HT-29 (cell line): ENCODE measurements around the gene TPRKB. TPM values are rescaled to one million over a fixed set of nuclear protein-coding genes. Genes with fewer than 3 reads are reported as not detected.
"Not testable (repeated sequence)": the region's sequence is repeated elsewhere in the genome, so short reads cannot be mapped to it uniquely, and the experiment has no call there.

Source experiments
- DNase-seq: peaks from one replicate; pipeline ENCODE4 v3.0.0-alpha.2; 2015; ENCODE audit warnings: low spot score
- total RNA-seq: library from RNA; depleted of rRNA; stranded (reverse); fragments of >200 nt; shearing (Covaris generic); gene quantifications from 2 replicates; pipeline ENCODE4 v1.2.3, GENCODE V29; 2014; rRNA removed

Gene TPRKB
- total RNA-seq, 1 experiment from 2014 or later, result 16.6 TPM

DNA sequence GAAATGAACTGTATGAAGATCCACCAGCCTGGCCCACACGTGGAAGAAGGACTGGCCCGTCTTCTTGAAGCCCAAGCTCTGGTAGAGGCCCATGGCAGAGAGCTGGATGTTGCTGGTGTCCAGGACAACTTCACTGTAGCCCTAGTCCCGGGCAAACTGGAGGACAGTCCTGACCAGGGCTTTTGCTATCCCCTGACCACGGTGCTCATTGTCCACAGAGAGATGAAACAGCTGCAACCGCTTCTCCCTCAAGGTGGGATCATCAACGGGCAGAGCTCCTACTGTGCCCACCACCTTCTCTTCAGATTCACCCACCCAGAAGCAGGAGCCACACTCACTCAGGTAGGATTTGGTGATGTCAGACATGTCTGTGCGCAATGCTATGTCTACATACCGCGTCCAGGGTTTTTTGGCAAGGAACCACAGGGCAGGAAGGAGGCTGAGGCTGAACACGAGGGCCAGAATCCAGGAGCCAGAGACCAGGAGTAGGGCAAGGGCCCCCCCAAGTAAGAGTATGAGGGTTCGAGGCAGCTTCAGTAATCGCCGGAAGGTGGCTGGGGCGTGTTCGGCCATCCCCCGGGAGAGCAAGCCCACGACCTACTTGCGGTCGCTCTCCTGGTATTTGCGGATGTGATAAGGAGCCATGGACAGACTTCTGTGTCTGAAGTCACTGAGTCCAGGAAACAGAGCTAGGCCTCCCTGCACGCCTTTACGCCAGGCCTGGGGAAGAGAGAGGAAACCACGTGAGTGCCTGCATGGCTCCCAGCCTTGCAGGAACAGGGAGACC lies 36.3 kb downstream of the TPRKB start:
- no peak for DNase-seq

DNA sequence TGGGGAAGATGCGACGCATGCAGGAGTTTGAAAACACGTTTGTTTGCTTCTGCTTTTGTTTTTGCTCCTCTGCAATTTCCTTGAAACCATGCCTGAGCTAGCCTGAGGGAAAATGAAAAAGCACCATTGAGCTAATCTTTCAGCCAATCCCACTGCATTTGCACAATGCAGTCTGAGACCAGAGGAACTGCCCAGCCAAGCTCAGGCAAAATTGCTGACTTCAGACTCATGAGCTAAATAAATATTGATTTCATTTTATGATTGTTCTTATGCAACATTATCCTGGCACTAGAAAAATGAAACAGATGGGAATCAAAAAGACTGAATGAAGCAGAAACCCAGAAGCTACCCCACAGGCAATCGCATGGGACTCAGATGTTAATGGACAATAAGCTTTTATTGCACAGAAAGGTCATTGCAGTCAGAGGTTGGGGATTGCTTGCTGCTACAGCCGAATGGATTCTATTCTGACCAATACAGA lies 37.0 kb downstream of the TPRKB start:
- no peak for DNase-seq

DNA sequence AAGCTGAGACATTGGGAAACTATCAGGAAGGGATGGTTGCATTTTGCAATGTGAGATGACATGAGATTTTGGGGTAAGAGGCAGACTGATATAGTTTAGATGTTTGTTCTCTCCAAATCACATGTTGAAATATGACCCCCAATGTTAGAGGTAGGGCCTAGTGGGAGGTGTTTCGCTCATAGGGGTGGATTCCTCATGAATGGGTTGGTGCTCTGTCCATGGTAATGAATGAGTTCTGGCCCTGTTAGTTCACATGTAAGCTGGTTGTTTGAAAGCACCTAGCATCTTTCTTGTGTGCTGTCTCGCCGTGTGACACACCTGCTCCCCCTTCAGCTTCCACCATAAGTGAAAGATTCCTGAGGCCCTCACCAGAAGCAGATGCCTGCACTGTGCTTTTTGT lies 37.7 kb downstream of the TPRKB start:
- no peak for DNase-seq

DNA sequence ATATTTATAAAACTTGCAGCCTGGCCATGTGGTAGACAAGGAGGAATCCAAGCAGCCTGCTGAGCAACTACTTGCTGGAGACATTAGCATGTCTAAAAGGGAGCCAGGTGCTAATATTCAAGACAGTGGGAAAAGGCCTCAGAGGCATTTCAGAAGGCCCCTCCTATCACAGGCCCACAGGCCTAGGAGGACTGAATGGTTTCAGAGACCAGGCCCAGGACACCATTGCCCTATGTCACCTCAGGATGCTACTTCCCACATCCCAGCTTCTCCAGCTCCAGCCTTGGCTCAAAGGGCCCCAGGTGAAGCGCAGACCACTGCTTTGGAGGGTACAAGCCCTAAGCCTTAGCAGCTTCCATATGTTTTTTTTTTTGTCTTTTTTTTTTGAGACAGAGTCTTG lies 39.0 kb downstream of the TPRKB start:
- no peak for DNase-seq

DNA sequence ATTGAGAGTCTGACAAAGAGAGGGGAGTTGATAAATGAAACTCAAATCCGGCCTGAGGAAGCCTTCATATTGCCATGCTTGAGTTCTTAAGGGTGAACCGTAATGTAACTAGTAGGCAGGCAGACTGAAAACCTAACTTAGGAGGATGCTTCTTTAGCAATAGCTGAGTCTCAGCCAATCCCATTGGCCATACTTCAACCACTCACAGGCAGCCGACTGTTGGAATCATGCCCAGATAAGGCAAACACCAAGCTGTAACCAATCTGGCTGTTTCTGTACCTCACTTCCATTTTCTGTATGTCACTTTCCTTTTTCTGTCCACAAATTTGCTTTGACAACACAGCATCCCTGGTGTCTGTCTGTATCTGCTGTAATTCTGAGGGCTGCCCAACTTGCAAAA lies 39.5 kb downstream of the TPRKB start:
- no peak for DNase-seq

DNA sequence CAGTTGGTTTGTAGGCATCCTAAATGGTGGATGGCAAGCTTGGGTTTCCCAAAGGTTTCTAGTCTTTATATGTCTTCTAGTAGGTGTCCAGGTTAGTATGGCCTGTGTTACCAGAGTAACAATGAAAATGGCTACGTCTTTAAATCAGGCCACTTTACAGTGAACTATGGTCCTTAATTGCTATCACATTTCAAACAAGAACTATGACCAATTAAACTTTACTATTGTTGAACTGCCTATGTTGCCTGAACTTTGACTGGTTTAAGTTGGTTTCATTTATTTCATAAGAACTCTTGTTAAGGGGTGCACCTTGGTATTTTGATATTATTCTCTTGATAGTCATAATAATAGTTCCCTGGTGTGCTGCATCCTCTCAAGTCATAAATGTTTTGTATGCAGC lies 40.2 kb downstream of the TPRKB start:
- not testable (repeated sequence) for DNase-seq

DNA sequence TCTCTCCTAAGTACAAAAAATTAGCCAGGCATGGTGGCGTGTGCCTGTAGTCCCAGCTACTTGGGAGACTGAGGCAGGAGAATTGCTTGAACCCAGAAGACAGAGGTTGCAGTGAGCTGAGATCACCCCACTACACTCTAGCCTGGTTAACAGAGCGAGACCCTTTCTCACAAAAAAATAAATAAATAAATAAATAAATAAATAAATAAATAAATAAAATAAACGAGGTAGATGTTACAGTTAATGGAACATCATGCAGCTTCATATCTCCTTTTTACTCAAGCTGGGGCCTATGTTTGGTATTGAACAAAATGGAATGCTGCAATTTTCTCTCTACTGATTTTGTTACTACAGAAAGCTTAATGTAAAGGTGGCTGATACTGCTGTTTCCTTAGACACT lies 40.6 kb downstream of the TPRKB start:
- DNase-seq, result not testable (repeated sequence)

DNA sequence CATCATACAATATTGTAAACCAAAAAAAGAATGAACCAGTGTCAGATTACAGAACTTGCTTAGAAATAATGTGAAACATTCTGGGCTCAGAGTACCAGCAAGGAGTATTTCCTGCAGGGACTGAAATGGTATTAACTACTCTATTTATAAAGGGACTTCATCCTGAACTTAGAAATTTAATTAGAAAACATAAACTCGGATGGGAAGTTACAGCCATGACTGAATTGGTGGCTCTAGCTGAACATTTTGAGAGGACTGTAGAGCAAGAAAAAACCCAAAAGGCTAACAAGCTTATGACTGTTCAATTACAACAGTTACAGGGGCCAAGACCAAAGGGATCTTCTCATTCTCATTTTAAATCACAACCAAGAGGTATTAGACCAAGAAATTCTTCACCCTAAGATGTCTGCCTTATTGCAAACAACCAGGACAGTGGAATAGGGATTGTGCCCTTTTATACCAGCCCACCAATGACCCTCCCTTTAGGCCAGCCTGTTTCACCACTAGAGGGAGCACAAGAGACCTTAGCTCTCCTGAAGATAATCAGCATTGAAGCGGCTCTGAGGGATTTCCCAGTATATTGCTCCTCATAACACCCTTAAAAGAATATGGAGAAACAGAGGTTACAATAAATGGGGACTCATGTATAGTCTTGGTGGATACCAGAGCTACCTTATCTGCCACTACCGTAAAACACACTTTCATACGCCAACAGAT lies 46.6 kb downstream of the TPRKB start:
- DNase-seq, result peak; percentile 40

DNA sequence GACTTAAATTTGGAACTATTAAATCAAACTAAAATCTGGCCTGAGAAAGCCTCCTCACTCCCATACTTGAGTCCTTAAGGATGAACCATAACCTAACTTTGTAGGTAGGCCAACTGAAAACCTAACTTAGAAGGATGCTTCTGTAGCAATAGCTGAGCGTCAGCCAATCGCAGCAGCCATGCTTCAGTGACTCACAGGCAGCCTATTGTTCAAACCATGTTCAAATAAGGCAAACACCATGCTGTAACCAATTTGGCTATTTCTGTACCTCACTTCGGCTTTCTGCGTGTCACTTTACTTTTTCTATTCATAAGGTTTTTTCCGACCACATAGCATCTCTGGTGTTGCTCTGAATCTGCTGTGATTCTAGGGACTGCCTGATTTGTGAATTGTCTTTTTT lies 48.7 kb downstream of the TPRKB start:
- DNase-seq, result not testable (repeated sequence)

DNA sequence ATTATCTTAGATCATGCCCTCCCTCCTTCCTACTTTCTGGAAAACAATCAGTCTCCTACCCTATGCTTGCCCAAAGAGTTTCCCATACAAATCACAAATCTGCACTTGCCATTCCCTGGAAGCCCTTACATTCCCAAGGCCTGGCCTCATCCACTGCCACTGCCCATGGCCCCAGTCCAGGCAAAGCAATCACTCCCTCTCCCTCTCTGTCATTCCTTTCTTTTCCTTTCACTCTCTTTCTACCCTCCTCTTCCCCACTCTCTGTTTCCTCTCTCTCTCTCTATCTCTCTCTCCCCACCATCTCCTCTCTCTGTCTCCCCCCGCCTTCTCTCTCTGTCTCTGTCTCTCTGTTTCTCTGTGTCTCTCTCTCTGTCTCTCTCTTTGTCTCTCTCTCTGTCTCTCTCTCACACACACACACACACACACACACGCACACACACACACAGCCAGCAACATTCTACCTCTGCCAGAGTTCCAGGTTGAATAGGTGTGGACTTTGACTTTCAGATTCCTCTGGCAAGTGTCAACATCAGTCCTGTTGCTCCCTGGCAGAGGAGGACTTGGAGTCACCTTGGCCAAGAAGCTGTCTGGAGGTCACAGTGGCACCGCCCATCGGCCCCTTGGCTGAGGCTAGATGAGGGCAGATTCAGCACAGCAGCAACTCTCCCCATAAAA lies 51.2 kb downstream of the TPRKB start:
- no peak for DNase-seq

DNA sequence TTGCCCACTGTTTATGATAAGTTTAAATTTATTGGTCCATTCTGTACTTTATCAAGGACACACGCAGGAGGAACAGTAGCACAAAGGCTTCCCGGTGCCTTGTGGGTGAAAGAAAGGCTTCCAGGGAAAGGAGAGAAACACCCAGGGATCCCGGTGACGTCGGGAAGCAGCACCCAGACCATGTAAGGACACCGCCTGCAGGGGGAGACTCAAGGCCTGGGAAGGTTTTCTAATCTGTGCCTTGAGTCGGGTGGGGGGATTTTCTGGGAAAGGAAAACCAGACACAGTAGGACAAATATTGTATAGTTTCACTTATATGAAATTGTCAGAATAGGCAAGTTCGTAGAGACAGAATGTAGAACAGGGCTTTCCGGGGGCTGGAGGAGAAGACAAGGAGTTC lies 52.2 kb downstream of the TPRKB start:
- DNase-seq, result not testable (repeated sequence)

DNA sequence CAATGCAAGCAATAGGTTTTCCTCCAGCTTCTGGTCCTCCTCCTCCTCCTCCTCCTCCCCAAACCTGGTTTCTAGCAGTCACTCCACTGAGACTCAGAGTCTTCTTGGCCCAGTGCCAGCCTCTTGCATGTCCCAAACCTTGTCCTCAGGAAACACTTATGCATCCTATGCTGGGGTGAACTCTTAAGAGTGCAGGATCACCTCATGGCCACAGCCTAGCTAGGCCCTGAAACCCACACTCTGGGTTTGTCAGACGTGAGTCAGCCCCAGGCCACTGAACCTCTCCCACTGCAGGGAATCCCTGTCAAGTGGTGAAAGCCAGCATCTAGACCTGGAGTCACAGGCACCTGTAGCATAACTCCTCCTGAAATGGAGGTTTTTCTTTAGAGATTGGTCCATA lies 52.8 kb downstream of the TPRKB start:
- DNase-seq, result not testable (repeated sequence)

DNA sequence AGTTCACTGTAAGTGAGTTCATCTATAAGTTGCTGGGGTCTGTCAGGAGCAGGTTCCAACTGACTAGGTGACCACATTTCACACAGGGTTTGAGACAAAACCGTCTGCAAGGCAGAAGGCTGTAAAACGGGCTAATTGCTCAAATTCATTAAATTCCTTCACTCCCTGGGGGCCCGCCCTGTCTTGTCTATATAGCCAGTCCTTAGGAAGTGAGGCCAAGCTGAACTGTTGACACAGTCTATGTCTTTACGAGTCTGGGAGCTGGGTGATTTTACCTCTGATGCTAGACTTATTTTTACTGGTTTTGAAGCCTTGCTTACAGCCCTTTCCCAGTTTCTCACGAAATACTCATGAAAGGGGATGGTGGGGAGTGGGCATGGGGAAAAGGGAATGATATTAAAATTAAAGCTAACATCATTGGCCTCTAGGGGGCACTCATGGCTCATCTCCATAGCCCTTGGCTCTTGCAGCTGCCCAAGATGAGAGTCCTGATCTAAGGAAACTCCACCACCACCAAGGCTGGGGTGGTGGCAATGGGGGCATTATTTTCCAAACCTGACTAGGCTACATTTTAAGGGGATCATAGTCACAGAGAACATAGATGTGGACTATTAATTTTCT lies 57.1 kb downstream of the TPRKB start:
- peak; percentile 58 for DNase-seq

Other genes with a start within 250 kb of the TPRKB start
- gene NAT8, start 94.9 kb downstream of the TPRKB start, total RNA-seq, result not detected in 2 replicates
- gene DUSP11, start 42.8 kb upstream of the TPRKB start, total RNA-seq, result 17.8 and 18.4 TPM in 2 replicates
- not detected in 2 replicates for gene C2orf78, start 46.8 kb upstream of the TPRKB start, total RNA-seq
- gene STAMBP, start 91.6 kb upstream of the TPRKB start, total RNA-seq, result 20.9 and 28.2 TPM in 2 replicates
- gene ACTG2, start 155.7 kb upstream of the TPRKB start, total RNA-seq, result not detected in 2 replicates
- gene DGUOK, start 189.5 kb upstream of the TPRKB start, total RNA-seq, result 47.5 and 58.6 TPM in 2 replicates
- gene TET3, start 247.6 kb upstream of the TPRKB start, total RNA-seq, result 11.7 and 13.3 TPM in 2 replicates